GM12891 (cell line): ENCODE measurements around the gene FRMD8.

Source experiments
- POLR2A ChIP-seq: IDR thresholded peaks from 2 replicates; pipeline ENCODE4 v1.6.1; 2011; ENCODE audit warnings: low read depth, low read length, control low read depth
- POLR2AphosphoS5 ChIP-seq: IDR thresholded peaks from 2 replicates; pipeline ENCODE4 v1.6.1; 2011; ENCODE audit warnings: low read depth, low read length, control low read depth

DNA sequence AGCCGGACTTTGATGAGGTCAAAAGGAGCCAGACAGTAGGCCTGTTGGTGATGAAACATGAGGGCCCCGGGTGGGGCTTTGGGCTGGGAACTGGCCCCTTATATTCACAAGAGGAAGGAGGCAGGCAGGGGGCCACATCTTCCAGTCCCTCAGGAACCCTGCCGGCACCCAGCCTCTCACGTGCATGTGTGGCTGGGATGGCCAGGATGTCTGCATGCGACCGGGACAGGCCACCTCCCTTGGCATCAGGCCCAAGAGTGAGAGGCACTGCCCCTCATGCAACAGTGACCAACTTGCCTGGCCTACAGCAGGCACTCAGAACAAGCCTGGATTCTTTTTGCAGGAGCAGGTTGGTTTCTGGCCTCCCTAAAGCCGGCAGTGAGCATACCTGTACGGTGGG, 9.4 kb upstream of the FRMD8 start:
- TF ChIP-seq POLR2A = no peak
- no peak for TF ChIP-seq POLR2AphosphoS5
